Ishikawa (cell line): Measurements from ENCODE around the gene C22orf42.

Experiments used
- CEBPB ChIP-seq: IDR thresholded peaks from 2 replicates; pipeline ENCODE4 v1.6.1; 2012
- CREB1 ChIP-seq: IDR thresholded peaks from 2 replicates; pipeline ENCODE4 v1.6.1; 2012; ENCODE audit warnings: low read depth
- EGR1 ChIP-seq: IDR thresholded peaks from 2 replicates; pipeline ENCODE4 v1.6.1; 2012
- EP300 ChIP-seq: IDR thresholded peaks from 2 replicates; pipeline ENCODE4 v1.6.1; 2012; ENCODE audit warnings: borderline replicate concordance
- FOXM1 ChIP-seq: IDR thresholded peaks from 2 replicates; pipeline ENCODE4 v1.6.1; 2012; ENCODE audit warnings: low read depth, borderline replicate concordance
- NFIC ChIP-seq: IDR thresholded peaks from 2 replicates; pipeline ENCODE4 v1.6.1; 2012
- RAD21 ChIP-seq: IDR thresholded peaks from 2 replicates; pipeline ENCODE4 v1.6.1; 2012; ENCODE audit warnings: low read depth
- REST ChIP-seq: IDR thresholded peaks from 2 replicates; pipeline ENCODE4 v1.6.1; 2012; ENCODE audit warnings: low read depth, mild to moderate bottlenecking
- TAF1 ChIP-seq: IDR thresholded peaks from 2 replicates; pipeline ENCODE4 v1.6.1; 2012; ENCODE audit warnings: low read depth, mild to moderate bottlenecking
- TCF12 ChIP-seq: IDR thresholded peaks from 2 replicates; pipeline ENCODE4 v1.6.1; 2012; ENCODE audit warnings: low read depth
- TEAD4 ChIP-seq: IDR thresholded peaks from 2 replicates; pipeline ENCODE4 v1.6.1; 2012
- USF1 ChIP-seq: IDR thresholded peaks from 2 replicates; pipeline ENCODE4 v1.6.1; 2012
- YY1 ChIP-seq: IDR thresholded peaks from 2 replicates; pipeline ENCODE4 v1.6.1; 2012; ENCODE audit warnings: low read depth
- ZBTB7A ChIP-seq: IDR thresholded peaks from 2 replicates; pipeline ENCODE4 v1.6.1; 2012; ENCODE audit warnings: low read depth
- TF ChIP-seq, protein P1 (sequence below): IDR thresholded peaks from 2 replicates; pipeline ENCODE4 v1.6.1; 2012

C22orf42 gene

DNA sequence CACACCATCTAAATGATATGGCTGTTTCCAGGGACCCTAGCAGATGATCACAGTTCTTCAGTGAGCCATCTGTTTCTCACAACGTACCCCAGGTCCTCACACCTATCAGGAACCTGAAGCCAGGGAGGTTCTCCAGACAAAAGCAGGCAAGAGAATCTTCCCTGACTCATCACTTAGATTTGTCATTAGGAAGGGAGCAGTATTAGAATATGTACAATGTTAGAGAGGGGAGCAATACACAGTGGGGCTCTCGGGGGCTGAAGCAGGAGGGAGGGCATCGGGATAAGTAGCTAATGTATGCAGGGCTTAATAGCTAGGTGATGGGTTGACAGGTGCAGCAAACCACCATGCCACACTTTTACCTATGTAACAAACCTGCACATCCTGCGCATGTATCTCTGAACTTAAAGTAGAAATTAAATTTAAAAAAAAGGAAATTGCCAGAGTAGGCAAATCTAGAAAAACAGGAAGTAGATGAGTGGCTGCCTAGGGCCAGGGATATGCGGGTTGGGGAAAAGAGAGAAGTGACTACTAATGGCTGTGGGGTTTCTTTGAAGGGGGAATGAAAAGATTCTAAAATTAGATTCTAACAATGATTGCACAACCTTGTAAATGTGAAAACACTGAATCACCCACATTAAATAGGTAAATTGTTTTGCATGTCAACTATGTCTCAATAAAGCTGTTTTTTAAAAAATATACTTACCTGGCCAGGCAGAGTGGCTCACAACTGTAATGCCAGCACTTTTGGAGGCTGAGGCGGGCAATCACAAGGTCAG is 14.4 kb downstream of the C22orf42 start:
- TF ChIP-seq EGR1 (no peak), EP300 (no peak), TEAD4 (no peak), RAD21 (no peak), YY1 (no peak), CEBPB (no peak), NFIC (no peak), REST (no peak), CREB1 (no peak), TAF1 (no peak), USF1 (no peak), TCF12 (no peak), ZBTB7A (no peak), FOXM1 (no peak)
- TF ChIP-seq, protein P1, sequence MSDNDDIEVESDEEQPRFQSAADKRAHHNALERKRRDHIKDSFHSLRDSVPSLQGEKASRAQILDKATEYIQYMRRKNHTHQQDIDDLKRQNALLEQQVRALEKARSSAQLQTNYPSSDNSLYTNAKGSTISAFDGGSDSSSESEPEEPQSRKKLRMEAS, result no peak

DNA sequence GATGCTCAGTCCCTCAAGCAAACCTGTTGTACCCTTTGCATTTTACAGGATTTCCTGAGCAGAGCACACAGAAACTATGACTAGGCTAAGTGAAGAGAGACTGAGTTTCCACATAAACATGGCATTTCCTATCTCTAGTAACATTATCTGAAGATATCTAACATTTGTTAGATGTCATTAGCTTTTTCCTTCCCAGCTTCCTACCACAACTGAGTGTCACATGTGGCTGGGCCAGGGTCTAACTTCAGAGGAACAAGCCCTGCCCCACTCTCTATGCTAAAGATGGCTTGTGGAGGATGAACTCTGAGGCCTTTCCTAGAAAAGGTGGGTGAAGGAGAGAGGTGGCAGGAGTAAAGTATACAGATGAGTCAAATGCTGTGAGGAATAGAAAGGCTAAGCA is 16.5 kb downstream of the C22orf42 start:
- no peak for TF ChIP-seq EGR1
- TF ChIP-seq, protein P1, result no peak
- TF ChIP-seq ZBTB7A, result no peak

GRCh38 chr22:32140688-32141087 is 18.4 kb downstream of the C22orf42 start:
- peak; percentile 46 for TF ChIP-seq RAD21

GRCh38 chr22:32132783-32133182 is 26.3 kb downstream of the C22orf42 start:
- TF ChIP-seq, protein P1, result no peak
- TF ChIP-seq FOXM1 (no peak), TCF12 (no peak), YY1 (no peak), USF1 (no peak), EGR1 (no peak), ZBTB7A (no peak), RAD21 (no peak), TEAD4 (no peak)

- TF ChIP-seq EGR1, result no peak
- no peak for TF ChIP-seq ZBTB7A
- TF ChIP-seq EP300, result no peak
- no peak for TF ChIP-seq NFIC
- TF ChIP-seq TEAD4, result no peak
- no peak for TF ChIP-seq REST
- TF ChIP-seq CEBPB, result no peak
- no peak for TF ChIP-seq CREB1
- TF ChIP-seq RAD21, result no peak
- no peak for TF ChIP-seq TCF12
- TF ChIP-seq USF1, result no peak
- TF ChIP-seq YY1, result no peak
- no peak for TF ChIP-seq TAF1
These were observed 27.0 kb downstream of the C22orf42 start for GRCh38 chr22:32132126-32132525.

- TF ChIP-seq FOXM1 (no peak), NFIC (no peak), TAF1 (no peak)
These were observed 28.6 kb downstream of the C22orf42 start for GRCh38 chr22:32130464-32130863.
